Glutamatergic neuron (in vitro differentiated cells): ENCODE data around the gene RBM19. TPM values are rescaled to one million over a fixed set of nuclear protein-coding genes. Genes with fewer than 3 reads are reported as not detected.

Source experiments
- DNase-seq: peaks from one replicate; pipeline ENCODE4 v3.0.0; 2022
- H3K27ac Mint-ChIP-seq: one replicate; pipeline ENCODE4 v1.8.0; 2020; ENCODE audit warnings: mild to moderate bottlenecking, mixed read lengths, inconsistent platforms; ENCODE audit not compliant: unreplicated experiment
- H3K27me3 Mint-ChIP-seq: one replicate; pipeline ENCODE4 v1.8.0; 2020; ENCODE audit warnings: mild to moderate bottlenecking, moderate library complexity, mixed read lengths, inconsistent platforms; ENCODE audit not compliant: unreplicated experiment
- H3K36me3 Mint-ChIP-seq: one replicate; pipeline ENCODE4 v1.8.0; 2020; ENCODE audit warnings: mild to moderate bottlenecking, mixed read lengths, inconsistent platforms; ENCODE audit not compliant: unreplicated experiment
- H3K4me1 Mint-ChIP-seq: one replicate; pipeline ENCODE4 v1.8.0; 2020; ENCODE audit warnings: mild to moderate bottlenecking, low read depth, mixed read lengths, inconsistent platforms; ENCODE audit not compliant: unreplicated experiment
- H3K4me3 Mint-ChIP-seq: one replicate; pipeline ENCODE4 v1.8.0; 2020; ENCODE audit warnings: mild to moderate bottlenecking, mixed read lengths, inconsistent platforms; ENCODE audit not compliant: unreplicated experiment
- H3K9me3 Mint-ChIP-seq: one replicate; pipeline ENCODE4 v1.8.0; 2020; ENCODE audit warnings: mild to moderate bottlenecking, moderate library complexity, mixed read lengths, inconsistent platforms; ENCODE audit not compliant: unreplicated experiment
- total RNA-seq: library from RNA; stranded (reverse); fragmentation: NEBNext Ultra II Directional; extraction: Animal tissue kit (Norgen Biotek cat#: 25700); gene quantifications from one replicate; pipeline ENCODE4 v1.2.1, GENCODE V29; 2021; ENCODE audit not compliant: unreplicated experiment
- TF ChIP-seq, protein P1 (sequence below): fragments of 200-600 bp; sonication (generic); IDR thresholded peaks from one replicate; pipeline ENCODE4 v1.5.0; 2021; ENCODE audit not compliant: partially characterized antibody, unreplicated experiment

Gene RBM19
- total RNA-seq, 1 donor from 2014 or later, result 27.4 TPM

DNA sequence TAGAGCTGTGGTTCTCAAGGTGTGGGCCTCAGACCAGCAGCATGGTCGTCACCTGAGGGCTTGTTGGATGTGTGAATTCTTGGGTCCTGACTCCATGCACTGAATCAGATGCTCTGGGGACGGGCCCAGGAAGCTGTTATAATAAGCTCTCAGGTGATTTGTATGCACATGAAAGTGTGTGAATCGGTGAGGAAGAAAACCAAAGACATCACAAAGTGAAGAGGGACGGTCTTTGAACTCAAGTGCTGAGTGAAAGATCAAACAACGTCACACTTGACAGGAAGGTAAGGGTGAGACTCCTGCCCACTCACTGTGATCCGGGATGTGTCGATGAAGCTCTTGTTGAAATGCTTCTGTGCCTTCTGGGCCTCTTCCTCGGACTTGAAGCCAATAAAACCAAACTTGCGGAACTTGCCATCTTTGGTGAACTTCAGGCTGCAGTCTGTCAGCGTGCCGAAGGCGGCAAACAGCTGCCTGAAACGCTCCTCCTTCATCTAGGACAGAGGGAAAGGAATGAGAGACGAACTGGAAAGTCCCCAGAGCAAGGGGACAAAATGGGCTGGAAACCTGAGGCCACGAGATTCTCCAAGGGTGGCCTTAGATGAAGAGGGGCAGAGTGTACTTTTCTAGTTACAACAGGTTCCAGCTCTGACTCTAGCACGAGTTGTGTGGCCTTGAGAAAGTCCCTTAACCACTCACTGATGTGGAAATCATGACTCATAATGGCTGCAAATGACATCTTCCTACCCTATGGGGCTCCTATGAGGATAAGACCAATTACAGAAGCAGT, 4.0 kb downstream of the RBM19 start:
- peaks cover 4% of the 10 kb centered on the region for H3K27me3 Mint-ChIP-seq
- no peak overlapping the region for H3K27ac Mint-ChIP-seq
- H3K9me3 Mint-ChIP-seq, result peaks cover 3% of the 10 kb centered on the region
- H3K4me1 Mint-ChIP-seq, result no peaks in the 10 kb centered on the region
- H3K4me3 Mint-ChIP-seq, result no peak overlapping the region
- TF ChIP-seq, protein P1, sequence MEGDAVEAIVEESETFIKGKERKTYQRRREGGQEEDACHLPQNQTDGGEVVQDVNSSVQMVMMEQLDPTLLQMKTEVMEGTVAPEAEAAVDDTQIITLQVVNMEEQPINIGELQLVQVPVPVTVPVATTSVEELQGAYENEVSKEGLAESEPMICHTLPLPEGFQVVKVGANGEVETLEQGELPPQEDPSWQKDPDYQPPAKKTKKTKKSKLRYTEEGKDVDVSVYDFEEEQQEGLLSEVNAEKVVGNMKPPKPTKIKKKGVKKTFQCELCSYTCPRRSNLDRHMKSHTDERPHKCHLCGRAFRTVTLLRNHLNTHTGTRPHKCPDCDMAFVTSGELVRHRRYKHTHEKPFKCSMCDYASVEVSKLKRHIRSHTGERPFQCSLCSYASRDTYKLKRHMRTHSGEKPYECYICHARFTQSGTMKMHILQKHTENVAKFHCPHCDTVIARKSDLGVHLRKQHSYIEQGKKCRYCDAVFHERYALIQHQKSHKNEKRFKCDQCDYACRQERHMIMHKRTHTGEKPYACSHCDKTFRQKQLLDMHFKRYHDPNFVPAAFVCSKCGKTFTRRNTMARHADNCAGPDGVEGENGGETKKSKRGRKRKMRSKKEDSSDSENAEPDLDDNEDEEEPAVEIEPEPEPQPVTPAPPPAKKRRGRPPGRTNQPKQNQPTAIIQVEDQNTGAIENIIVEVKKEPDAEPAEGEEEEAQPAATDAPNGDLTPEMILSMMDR, result no peak
- no peaks in the 10 kb centered on the region for H3K36me3 Mint-ChIP-seq
- DNase-seq, result no peak

DNA sequence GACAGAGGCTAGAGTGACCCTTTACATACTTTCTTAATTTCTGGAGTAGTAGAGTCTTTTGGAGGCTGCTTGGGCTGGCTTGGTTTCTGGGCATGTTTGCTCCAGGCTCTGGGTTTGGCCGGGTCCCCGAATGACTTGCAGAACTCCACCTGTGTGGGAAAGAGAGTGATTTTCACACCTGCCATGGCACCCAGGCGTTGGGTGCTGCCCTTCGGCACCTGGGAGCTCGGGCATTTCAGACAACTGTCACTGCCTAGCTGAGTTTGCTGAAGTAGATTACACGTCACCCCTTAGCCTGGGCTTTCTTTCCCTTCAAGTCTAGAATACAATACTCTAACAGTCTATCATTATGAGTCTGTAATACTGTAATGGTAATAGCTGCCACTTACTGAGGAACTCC, 6.1 kb downstream of the RBM19 start:
- H3K36me3 Mint-ChIP-seq, result no peaks in the 10 kb centered on the region

DNA sequence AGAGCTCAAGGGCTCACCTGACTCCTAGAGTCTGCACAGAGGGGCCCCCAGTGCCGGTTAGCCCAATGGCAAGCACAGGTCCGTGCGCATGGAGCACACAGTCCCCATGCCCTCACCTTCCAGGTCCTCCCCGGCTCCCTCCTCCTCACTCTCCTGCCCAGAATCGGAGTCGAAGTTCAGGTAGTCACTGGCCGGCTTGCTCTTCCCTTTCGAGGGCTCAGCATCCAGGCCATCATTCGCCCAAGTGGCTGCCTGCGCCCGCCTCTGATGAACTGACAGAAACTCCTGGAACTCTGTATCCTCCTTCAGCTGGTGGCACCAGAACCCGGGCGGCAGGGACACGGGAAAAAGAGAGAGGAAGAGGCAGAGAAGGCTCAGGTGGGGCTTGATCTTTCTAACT, 7.0 kb downstream of the RBM19 start:
- Mint-ChIP-seq H3K36me3 (no peaks in the 10 kb centered on the region), H3K4me1 (no peaks in the 10 kb centered on the region), H3K27me3 (no peaks in the 10 kb centered on the region), H3K9me3 (no peaks in the 10 kb centered on the region), H3K27ac (no peak overlapping the region), H3K4me3 (no peak overlapping the region)
- DNase-seq, result no peak
- TF ChIP-seq, protein P1, result no peak

More for the DNA sequence above, 6.1 kb downstream of the RBM19 start:
- H3K4me1 Mint-ChIP-seq, result no peaks in the 10 kb centered on the region
- no peak for DNase-seq
- no peaks in the 10 kb centered on the region for H3K9me3 Mint-ChIP-seq
- no peak overlapping the region for H3K4me3 Mint-ChIP-seq
- TF ChIP-seq, protein P1, result no peak
- no peaks in the 10 kb centered on the region for H3K27me3 Mint-ChIP-seq
- H3K27ac Mint-ChIP-seq, result no peak overlapping the region

DNA sequence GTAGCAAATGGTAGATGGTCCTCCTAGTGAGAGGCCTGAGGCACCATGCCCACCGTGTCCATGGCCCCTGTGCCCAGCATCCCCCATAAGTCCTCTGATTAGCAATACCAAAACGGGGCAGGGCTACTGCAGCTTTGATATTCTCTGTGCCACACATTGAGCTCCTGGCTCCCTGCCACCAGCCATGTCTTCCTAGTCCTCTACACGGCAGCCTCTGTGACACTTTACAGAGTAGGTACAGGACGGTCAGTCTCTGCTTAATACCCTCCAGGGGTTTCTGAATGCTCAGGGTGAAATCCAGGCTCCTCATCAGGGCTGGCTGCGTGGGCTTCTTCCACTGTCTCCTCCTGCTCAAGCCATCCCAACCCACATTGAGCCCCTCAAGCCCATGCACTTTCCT, 8.0 kb downstream of the RBM19 start:
- no peaks in the 10 kb centered on the region for H3K27me3 Mint-ChIP-seq
- TF ChIP-seq, protein P1, result no peak
- H3K27ac Mint-ChIP-seq, result no peak overlapping the region
- no peaks in the 10 kb centered on the region for H3K9me3 Mint-ChIP-seq
- H3K4me3 Mint-ChIP-seq, result no peak overlapping the region
- H3K4me1 Mint-ChIP-seq, result no peaks in the 10 kb centered on the region
- no peaks in the 10 kb centered on the region for H3K36me3 Mint-ChIP-seq
- no peak for DNase-seq

DNA sequence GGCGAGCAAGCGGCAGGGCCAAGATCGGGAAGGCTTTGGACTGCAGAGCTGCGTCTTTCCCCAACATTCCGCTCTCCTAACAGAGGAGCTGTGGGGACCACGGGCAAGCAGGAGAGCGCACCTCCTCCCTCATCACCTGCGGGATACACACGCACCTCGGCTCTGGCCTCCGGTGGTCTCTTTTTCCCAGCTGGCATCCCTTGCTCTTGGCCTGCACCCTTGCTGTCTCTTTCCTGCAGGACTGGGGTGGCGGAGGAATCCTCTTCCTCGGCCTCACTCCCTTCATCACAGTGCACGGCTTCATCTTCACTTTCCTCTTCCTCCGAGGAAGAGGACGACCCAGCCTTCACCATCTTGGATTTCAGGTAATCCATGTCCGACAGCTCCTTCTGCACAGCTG, 8.5 kb downstream of the RBM19 start:
- H3K27ac Mint-ChIP-seq, result no peak overlapping the region
- TF ChIP-seq, protein P1, result no peak
- H3K27me3 Mint-ChIP-seq, result no peaks in the 10 kb centered on the region
- DNase-seq, result no peak
- no peak overlapping the region for H3K4me3 Mint-ChIP-seq
- no peaks in the 10 kb centered on the region for H3K4me1 Mint-ChIP-seq
- no peaks in the 10 kb centered on the region for H3K36me3 Mint-ChIP-seq
- H3K9me3 Mint-ChIP-seq, result no peaks in the 10 kb centered on the region
